Adrenal gland (tissue), 5 donors: ENCODE results near the gene ADAT3.

Experiments used
- POLR2A ChIP-seq, 2 donors: fragments of 450-650 bp; IDR thresholded peaks; one replicate each; pipeline ENCODE4 v1.6.1; 2017; ENCODE audit warnings: antibody characterized with exemption in 2 of 2, mild to moderate bottlenecking in 2 of 2, moderate library complexity in 1 of 2
- TF ChIP-seq, protein P1 (sequence below), 6 experiments: fragments of 450-650 bp in 4 of 6; fragments of 200-600 bp in 2 of 6; sonication (generic) in 1 of 6; IDR thresholded peaks; 1 replicate in 5 of 6; 2 replicates in 1 of 6; pipeline versions ENCODE4 v1.5.1 to v1.8.0; 2016 to 2021; ENCODE audit warnings: antibody characterized with exemption in 6 of 6, mild to moderate bottlenecking in 2 of 6, moderate library complexity in 1 of 6
- donor health status: DM: no; HTN: no; CAD: no.

DNA sequence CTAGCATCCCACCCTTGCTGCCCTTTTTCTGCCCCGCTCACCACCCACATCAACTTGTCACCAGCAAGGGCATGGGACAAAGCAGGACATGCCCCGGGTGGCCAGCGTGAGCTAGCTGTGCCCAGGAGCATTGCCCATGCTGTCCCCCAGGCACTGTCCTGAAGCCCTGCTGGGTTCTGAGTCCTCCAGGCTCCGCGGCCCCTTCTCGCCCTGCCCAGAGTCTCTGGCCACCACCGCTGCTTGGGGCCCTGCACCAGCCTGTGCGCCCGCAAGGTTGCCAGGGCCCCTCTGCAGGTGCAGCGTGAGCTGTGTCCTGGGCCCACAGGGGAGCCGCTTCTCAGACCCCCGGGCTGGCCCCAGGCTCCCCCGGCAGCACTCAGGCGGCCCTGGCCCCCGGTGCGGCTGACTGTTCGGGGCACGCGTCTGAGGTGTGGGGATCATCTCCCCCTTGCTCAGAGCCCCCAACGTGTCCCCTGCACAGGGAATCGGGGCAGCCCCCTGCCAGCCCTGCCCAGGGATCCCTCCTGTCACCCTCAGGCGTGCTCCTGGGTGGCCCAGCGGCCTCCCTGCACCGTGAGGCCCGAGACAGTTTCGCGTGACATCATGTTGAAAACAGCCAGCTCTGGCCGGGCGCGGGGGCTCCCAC, 39.8 kb downstream of the ADAT3 start:
- TF ChIP-seq, protein P1, sequence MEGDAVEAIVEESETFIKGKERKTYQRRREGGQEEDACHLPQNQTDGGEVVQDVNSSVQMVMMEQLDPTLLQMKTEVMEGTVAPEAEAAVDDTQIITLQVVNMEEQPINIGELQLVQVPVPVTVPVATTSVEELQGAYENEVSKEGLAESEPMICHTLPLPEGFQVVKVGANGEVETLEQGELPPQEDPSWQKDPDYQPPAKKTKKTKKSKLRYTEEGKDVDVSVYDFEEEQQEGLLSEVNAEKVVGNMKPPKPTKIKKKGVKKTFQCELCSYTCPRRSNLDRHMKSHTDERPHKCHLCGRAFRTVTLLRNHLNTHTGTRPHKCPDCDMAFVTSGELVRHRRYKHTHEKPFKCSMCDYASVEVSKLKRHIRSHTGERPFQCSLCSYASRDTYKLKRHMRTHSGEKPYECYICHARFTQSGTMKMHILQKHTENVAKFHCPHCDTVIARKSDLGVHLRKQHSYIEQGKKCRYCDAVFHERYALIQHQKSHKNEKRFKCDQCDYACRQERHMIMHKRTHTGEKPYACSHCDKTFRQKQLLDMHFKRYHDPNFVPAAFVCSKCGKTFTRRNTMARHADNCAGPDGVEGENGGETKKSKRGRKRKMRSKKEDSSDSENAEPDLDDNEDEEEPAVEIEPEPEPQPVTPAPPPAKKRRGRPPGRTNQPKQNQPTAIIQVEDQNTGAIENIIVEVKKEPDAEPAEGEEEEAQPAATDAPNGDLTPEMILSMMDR (IDR thresholded peaks at IDR 0.05), result no peak
- TF ChIP-seq POLR2A (IDR thresholded peaks at IDR 0.05), result no peak
